Stimulated activated CD4-positive, alpha-beta T cell treated with anti-CD3 and anti-CD28 coated beads, Interleukin-15, amount 100 ng/mL, for 48 hours (primary cell): ENCODE data around the gene KIF3A.

Source experiments
- DNase-seq, 2 donors: peaks; one replicate each; pipeline ENCODE4 v3.0.0-alpha.2; 2020; ENCODE audit warnings: low read depth in 2 of 2

KIF3A gene

GRCh38 chr5:132662925-132663770, 74.2 kb downstream of the KIF3A start:
- peak; percentile 52 to 53 for DNase-seq

GRCh38 chr5:132662004-132662401, 75.3 kb downstream of the KIF3A start:
- no peak for DNase-seq

GRCh38 chr5:132661231-132662003, 75.9 kb downstream of the KIF3A start:
- no peak for DNase-seq

GRCh38 chr5:132659598-132660493, 77.5 kb downstream of the KIF3A start:
- no peak for DNase-seq

- DNase-seq: no peak
Measured at GRCh38 chr5:132658381-132659302, 78.7 kb downstream of the KIF3A start.

- DNase-seq: no peak
Measured at GRCh38 chr5:132657676-132658380, 79.5 kb downstream of the KIF3A start, which contains the start of gene IL13. Gene IL13, plus strand, starts transcription at chr5:132658173. Its CDS starts 14 bp downstream, at chr5:132658187.

GRCh38 chr5:132656774-132657355, 80.5 kb downstream of the KIF3A start:
- no peak for DNase-seq

- no peak for DNase-seq
Measured at GRCh38 chr5:132655821-132656773, 81.2 kb downstream of the KIF3A start.

GRCh38 chr5:132653716-132654115, 83.6 kb downstream of the KIF3A start:
- no peak for DNase-seq

GRCh38 chr5:132651838-132652469, 85.4 kb downstream of the KIF3A start:
- no peak for DNase-seq

GRCh38 chr5:132648355-132648754, 89.0 kb downstream of the KIF3A start:
- DNase-seq: no peak

- DNase-seq: no peak
Measured at GRCh38 chr5:132647473-132647872, 89.9 kb downstream of the KIF3A start.

GRCh38 chr5:132646583-132647266, 90.6 kb downstream of the KIF3A start:
- no peak for DNase-seq

GRCh38 chr5:132644177-132644576, 93.2 kb downstream of the KIF3A start:
- no peak for DNase-seq
